Dedifferentiated amniotic fluid mesenchymal stem cell (primary cell): Measurements from ENCODE around the gene TSPAN9.

Experiments
- DNase-seq: peaks from one replicate; pipeline ENCODE4 v3.0.0-alpha.2; 2016; ENCODE audit errors: extremely low spot score

TSPAN9 gene

GRCh38 chr12:3296409-3296701 is 219.2 kb downstream of the TSPAN9 start:
- no peak for DNase-seq

GRCh38 chr12:3298603-3299002 is 221.4 kb downstream of the TSPAN9 start:
- DNase-seq, result no peak

GRCh38 chr12:3299929-3300832 is 223.0 kb downstream of the TSPAN9 start:
- DNase-seq, result peak; percentile 86

- no peak for DNase-seq
These were observed 223.7 kb downstream of the TSPAN9 start for GRCh38 chr12:3300833-3301401.

DNA sequence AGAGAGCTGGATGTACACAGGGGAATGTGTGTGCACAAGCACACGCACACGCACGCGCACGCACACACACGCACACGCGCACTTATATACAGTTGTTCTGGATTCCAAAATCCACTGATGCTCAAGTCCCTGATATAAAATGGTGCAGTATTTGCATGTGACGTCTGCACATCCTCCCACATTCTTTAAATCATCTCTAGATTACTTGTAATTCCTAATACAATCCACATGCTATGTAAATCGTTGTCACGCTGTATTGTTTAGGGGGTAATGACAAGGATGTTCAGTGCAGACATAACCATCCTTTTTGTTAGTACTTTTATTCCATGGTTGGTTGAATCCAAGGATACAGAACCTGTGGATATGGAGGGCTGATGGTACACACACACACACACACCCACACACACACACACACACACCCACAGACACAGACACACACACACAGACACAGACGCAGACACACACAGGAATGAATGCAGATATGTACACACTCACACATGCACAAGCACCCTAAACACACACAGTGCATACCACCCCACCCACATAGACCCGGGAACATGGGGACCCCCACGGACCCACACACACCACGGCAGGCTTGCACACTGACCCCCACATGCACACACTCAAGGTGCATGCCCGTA is 225.3 kb downstream of the TSPAN9 start:
- DNase-seq, result no peak

DNA sequence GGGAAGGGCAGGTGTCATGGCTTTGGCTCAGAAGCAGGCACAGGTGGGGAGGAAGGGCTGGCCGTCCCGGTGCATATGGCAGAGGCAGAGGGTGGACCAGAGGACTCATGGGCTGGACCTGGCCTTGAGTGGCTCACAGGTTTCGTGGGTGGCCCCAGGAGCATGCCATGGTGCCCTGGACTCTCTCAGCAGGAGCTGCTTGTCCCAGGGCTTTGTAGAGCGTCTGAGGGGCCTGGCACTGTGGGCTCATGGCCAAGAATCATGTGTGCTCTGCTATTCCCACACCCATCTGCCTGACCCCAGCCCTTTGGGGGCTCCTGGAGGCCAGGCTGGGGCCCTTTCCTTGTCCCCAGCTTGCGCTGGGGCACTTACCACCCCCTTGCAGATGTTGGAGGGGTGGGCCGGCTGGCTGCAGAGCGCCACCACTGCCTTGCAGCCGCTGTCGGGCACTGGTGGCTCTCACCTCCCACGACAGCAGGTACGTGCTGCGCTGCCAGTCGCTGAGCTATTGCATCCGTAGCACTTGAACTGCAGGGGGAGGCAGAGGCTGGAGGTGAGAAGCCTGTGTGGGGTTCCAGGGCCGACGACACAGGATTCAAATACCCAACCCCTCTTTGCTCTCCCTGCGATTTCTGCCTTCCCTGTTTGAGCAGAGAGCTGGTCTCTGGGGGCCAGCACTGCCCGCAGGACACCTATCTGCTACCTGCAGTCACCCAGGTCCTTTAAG is 226.4 kb downstream of the TSPAN9 start:
- no peak for DNase-seq

- DNase-seq, result no peak
These were observed 227.4 kb downstream of the TSPAN9 start for GRCh38 chr12:3304436-3305165.

- no peak for DNase-seq
These were observed 228.3 kb downstream of the TSPAN9 start for GRCh38 chr12:3305464-3305863.

- no peak for DNase-seq
These were observed 228.9 kb downstream of the TSPAN9 start for GRCh38 chr12:3305904-3306619.

DNA sequence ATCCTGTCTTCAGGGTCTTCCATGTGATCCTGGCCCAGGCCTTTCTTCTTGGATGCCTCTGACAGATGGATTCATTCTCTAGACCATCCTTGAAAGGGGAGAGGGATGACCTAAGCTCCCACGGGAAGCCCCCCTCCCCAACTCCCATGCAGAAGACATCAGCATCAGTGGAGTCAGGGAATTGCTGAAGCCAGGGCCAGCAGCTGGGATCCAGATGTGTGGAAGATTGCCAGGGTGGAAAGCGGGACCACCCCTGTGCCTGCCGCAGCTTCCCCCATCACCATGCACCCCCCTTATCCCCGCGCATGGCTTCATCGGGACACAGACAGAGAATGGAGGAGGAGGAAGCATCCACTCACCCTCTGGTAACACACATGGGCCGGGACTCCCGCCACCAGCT is 230.2 kb downstream of the TSPAN9 start:
- DNase-seq, result no peak

DNA sequence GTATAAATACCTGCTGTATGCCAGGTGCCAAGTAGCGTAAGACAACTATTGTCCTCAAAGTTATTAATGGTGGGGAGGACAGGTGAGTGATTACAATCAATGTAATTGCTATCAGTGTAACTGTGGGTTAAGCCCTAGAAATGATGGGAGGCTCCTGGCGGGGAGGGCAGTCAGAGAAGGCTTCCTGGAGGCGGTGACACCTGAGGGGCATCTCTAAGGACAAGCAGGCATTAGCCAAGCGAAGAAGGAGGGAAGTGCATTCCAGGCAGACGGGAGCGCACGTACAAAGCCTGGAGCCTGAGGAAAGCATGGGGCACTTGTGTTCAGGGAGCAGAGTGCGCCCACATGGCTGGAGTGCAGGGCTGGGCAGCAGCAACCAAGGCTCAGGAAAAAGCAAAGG is 230.9 kb downstream of the TSPAN9 start:
- DNase-seq, result no peak

- no peak for DNase-seq
These were observed 231.4 kb downstream of the TSPAN9 start for GRCh38 chr12:3308609-3309008.

- DNase-seq, result no peak
These were observed 232.6 kb downstream of the TSPAN9 start for GRCh38 chr12:3309805-3310204.

- no peak for DNase-seq
These were observed 233.3 kb downstream of the TSPAN9 start for GRCh38 chr12:3310271-3311026.

GRCh38 chr12:3311027-3311402 is 233.8 kb downstream of the TSPAN9 start:
- no peak for DNase-seq

GRCh38 chr12:3311491-3312103 is 234.4 kb downstream of the TSPAN9 start:
- no peak for DNase-seq

- peak; percentile 43 for DNase-seq
These were observed 235.9 kb downstream of the TSPAN9 start for GRCh38 chr12:3313066-3313465.

- no peak for DNase-seq
These were observed 236.8 kb downstream of the TSPAN9 start for GRCh38 chr12:3313675-3314663.

- DNase-seq, result no peak
These were observed 238.1 kb downstream of the TSPAN9 start for GRCh38 chr12:3315201-3315661.
